Keratinocyte (primary cell): ENCODE data around the gene PCDHGB1.

Source experiments
- CTCF ChIP-seq, 3 experiments: IDR thresholded peaks in 1 of 3; conservative IDR thresholded peaks in 1 of 3; optimal IDR thresholded peaks in 1 of 3; 2 replicates in 2 of 3; 3 replicates in 1 of 3; pipeline versions ENCODE3 to v1.5.1; 2011; ENCODE audit warnings: low read length in 3 of 3, mild to moderate bottlenecking in 3 of 3, moderate library complexity in 2 of 3, control low read depth in 1 of 3, inconsistent platforms in 1 of 3; ENCODE audit not compliant: insufficient read depth in 2 of 3; ENCODE audit errors: extremely low read depth in 1 of 3
- EZH2 ChIP-seq: IDR thresholded peaks from one replicate; pipeline ENCODE4 v1.6.1; 2012; ENCODE audit warnings: inconsistent platforms, mild to moderate bottlenecking, low read length, moderate library complexity

GRCh38 chr5:141392429-141393198 is 42.7 kb downstream of the PCDHGB1 start, which contains the start of gene PCDHGA8:
- TF ChIP-seq CTCF (optimal IDR thresholded peaks at IDR 0.05 in 1 of 3, IDR thresholded peaks at IDR 0.05 in 1 of 3, conservative IDR thresholded peaks at IDR 0.05 in 1 of 3; ENCODE audit: extremely low read depth in 1 of 3, insufficient read depth in 2 of 3, low read length in 3 of 3) (peak in 1 of 3 experiments; percentile 4), EZH2 (no peak)
